Limb (tissue), 2 donors: ENCODE measurements around the gene CDH15.
A peak's percentile ranks its signal among the peaks of the same experiment; 100 is the strongest.
"Not testable (repeated sequence)": the region's sequence is repeated elsewhere in the genome, so short reads cannot be mapped to it uniquely, and the experiment has no call there.

Experiments used
- DNase-seq, 2 donors: peaks; one replicate each; pipeline ENCODE4 v3.0.0-alpha.2; 2016; ENCODE audit errors: extremely low spot score in 2 of 2

Gene CDH15

GRCh38 chr16:89172171-89172527 lies 601 bp downstream of the CDH15 start:
- DNase-seq, result no peak

GRCh38 chr16:89172528-89173173 lies 1.1 kb downstream of the CDH15 start:
- no peak for DNase-seq

- no peak for DNase-seq
These were observed 1.8 kb downstream of the CDH15 start for GRCh38 chr16:89173174-89173921.

- peak in 1 of 2 donors; percentile 29 for DNase-seq
These were observed 2.7 kb downstream of the CDH15 start for GRCh38 chr16:89174055-89174827.

GRCh38 chr16:89174877-89175276 lies 3.3 kb downstream of the CDH15 start:
- no peak for DNase-seq

- DNase-seq, result no peak
These were observed 4.0 kb downstream of the CDH15 start for GRCh38 chr16:89175280-89176146.

- no peak for DNase-seq
These were observed 4.7 kb downstream of the CDH15 start for GRCh38 chr16:89176147-89176690.

- DNase-seq, result no peak
These were observed 5.2 kb downstream of the CDH15 start for GRCh38 chr16:89176717-89177116.

GRCh38 chr16:89177501-89177900 lies 6.0 kb downstream of the CDH15 start:
- no peak for DNase-seq

GRCh38 chr16:89178453-89179147 lies 7.1 kb downstream of the CDH15 start:
- DNase-seq, result no peak

GRCh38 chr16:89179148-89179484 lies 7.6 kb downstream of the CDH15 start:
- no peak for DNase-seq

GRCh38 chr16:89179656-89180315 lies 8.2 kb downstream of the CDH15 start:
- DNase-seq, result no peak

- DNase-seq, result no peak
These were observed 11.9 kb downstream of the CDH15 start for GRCh38 chr16:89183463-89183862.

- peak in 1 of 2 donors; percentile 35 for DNase-seq
These were observed 12.6 kb downstream of the CDH15 start for GRCh38 chr16:89183975-89184676.

- no peak for DNase-seq
These were observed 13.1 kb downstream of the CDH15 start for GRCh38 chr16:89184677-89184932.

- peak in 1 of 2 donors; percentile 55 for DNase-seq
These were observed 13.6 kb downstream of the CDH15 start for GRCh38 chr16:89184933-89185794.

- DNase-seq, result peak in 1 of 2 donors; percentile 23
These were observed 14.5 kb downstream of the CDH15 start for GRCh38 chr16:89185887-89186592.

GRCh38 chr16:89186593-89187031 lies 15.1 kb downstream of the CDH15 start:
- not testable (repeated sequence) for DNase-seq
